GM19193 (cell line): Measurements from ENCODE around the gene BICRAL.

ENCODE experiments used
- POLR2A ChIP-seq: IDR thresholded peaks from 4 replicates; pipeline ENCODE4 v1.6.1; 2011; ENCODE audit not compliant: insufficient read depth, insufficient read length; ENCODE audit errors: extremely low read depth

The BICRAL gene, protein sequence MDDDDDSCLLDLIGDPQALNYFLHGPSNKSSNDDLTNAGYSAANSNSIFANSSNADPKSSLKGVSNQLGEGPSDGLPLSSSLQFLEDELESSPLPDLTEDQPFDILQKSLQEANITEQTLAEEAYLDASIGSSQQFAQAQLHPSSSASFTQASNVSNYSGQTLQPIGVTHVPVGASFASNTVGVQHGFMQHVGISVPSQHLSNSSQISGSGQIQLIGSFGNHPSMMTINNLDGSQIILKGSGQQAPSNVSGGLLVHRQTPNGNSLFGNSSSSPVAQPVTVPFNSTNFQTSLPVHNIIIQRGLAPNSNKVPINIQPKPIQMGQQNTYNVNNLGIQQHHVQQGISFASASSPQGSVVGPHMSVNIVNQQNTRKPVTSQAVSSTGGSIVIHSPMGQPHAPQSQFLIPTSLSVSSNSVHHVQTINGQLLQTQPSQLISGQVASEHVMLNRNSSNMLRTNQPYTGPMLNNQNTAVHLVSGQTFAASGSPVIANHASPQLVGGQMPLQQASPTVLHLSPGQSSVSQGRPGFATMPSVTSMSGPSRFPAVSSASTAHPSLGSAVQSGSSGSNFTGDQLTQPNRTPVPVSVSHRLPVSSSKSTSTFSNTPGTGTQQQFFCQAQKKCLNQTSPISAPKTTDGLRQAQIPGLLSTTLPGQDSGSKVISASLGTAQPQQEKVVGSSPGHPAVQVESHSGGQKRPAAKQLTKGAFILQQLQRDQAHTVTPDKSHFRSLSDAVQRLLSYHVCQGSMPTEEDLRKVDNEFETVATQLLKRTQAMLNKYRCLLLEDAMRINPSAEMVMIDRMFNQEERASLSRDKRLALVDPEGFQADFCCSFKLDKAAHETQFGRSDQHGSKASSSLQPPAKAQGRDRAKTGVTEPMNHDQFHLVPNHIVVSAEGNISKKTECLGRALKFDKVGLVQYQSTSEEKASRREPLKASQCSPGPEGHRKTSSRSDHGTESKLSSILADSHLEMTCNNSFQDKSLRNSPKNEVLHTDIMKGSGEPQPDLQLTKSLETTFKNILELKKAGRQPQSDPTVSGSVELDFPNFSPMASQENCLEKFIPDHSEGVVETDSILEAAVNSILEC

DNA sequence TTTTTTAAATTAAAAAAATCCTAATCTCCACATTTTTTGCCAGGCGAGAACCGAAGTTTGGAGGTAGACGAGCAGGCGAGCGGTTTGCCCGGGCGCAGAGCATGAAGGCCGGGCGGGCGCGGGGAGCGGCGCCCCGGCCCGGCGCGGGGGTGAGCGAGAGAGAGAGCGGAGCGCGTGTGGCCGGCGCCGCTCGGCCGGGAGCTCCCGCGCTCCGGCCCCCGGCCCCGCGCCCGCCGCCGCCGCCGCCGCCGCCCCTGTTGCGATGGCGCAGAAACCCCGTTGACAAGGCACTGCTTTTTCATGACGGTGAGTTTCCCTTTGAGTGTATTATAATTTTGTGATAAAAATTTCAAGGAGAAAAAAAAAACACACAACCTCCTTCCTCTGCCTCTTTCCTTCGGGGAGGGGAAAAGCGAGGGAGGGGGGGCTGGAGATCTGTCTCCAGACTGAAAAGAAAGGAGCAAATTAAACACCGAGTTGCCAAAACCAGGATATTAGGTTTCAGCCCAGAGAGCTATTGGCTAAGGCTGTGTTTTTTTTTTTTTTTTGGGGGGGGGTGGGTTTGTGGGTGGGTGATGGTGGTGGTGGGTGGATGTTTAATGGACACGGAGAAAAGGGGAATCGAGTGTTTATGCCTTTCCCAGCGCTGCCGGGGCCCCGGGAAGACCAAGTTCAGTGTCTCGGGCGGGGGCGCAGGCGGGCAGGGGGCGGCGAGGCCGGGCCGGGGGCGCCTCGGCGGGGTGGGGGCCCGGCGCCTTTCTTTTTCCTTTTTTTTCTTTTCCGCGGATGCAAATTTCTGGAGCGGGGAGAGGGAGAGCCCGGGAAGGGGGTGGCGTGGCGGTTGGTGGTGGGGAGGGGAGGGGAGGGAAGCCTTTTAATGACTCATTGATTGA, at the start of gene BICRAL:
TSS of gene BICRAL (plus strand) at position 257 of the 893 bp plus-strand sequence. CDS start 39,971 bp downstream, outside the sequence.
- peak; percentile 33 for TF ChIP-seq POLR2A

DNA sequence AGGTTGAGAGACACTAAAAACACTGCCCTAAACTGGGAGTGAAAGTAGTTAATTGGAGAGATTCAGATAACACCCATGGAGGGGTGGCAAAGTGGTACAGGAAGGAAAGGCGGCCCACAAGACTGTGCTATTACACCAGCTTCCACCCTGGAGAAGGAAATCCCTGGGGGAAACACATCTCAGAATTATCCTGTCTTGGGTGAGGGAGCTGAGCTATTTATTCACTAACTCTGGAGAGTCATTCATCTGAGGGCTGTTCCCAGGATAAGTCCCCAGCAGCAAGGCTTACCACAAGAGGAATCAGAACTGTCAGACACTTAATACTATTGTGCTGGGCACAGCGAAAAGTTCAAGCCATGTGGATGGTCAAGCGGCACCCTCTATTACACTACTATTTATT, 45.9 kb upstream of the BICRAL start:
- no peak for TF ChIP-seq POLR2A

DNA sequence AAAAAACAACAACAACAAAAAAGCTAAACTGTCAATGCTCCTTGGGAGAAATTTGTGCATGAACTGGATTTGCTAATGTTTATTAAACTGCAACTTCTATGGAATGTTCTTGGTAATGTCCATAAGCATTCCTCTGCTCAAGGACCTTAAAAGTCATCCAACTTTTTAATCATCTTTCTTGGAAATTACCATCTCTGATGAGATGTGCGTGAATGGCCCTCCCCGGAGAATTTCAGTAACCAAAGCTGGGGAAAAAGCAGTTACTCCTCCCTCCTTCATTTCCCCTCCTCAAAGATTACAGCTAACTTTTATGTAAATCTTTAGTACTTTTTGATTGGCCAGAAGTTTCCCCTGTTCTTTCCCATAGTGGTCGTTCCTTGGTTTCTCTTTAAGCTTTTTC, 41.1 kb upstream of the BICRAL start:
- TF ChIP-seq POLR2A, result no peak

DNA sequence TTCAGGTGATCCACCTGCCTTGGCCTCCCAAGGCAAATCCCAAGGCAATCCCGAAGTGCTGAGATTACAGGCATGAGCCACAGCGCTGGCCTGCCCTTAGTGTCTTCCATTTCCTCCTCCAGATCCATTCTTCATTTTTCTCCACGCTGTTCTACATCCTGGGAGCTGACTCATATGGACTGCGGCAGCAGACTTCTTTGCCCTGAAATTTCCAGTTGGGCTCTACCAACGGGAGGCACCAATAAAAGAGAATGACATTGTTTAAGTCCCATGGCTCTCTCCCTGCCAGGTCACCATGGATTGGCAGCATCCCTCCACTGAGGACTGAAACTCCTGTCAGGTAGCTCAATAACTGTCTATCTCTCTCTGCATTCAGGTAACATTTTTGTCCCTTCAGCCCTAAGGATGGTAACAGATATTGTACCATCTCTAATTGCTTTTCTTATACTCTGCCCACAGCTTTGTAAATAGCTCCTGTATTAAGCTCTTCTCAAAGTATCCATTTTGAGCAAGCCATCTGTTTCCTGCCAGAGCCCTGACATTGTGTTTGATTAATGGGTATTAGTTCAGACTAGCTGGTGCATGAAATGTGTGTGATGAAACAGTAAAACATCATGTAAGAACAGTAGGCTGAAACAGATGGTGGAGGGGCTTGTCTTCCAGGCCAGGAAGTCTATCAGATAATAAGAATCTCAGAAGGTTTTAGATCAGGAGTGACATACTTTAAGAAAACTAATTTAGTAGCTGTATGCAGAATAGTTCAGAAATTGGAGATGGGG, 39.5 kb upstream of the BICRAL start:
- no peak for TF ChIP-seq POLR2A

DNA sequence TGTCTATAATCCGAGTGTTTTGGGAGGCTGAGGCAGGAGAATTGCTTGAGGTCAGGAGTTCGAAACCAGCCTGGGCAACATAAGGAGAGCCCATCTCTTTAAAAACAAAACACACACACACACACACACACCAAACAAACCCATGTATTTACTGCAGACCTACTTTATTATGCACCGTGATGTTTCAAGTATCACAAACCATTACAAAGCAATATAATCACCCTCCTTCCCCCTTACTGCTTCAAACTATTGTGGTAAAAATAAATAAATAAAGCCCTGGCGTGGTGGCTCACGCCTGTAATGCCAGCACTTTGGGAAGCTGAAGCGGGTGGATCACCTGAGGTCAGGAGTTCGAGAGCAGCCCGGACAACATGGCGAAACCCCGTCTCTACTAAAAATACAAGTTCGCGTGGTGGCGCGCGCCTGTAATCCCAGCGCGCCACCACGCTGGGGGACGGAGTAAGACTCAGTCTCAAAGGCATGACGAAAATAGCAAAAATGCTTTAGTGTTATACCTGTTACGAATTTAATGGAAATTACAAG, 37.4 kb upstream of the BICRAL start:
- no peak for TF ChIP-seq POLR2A

DNA sequence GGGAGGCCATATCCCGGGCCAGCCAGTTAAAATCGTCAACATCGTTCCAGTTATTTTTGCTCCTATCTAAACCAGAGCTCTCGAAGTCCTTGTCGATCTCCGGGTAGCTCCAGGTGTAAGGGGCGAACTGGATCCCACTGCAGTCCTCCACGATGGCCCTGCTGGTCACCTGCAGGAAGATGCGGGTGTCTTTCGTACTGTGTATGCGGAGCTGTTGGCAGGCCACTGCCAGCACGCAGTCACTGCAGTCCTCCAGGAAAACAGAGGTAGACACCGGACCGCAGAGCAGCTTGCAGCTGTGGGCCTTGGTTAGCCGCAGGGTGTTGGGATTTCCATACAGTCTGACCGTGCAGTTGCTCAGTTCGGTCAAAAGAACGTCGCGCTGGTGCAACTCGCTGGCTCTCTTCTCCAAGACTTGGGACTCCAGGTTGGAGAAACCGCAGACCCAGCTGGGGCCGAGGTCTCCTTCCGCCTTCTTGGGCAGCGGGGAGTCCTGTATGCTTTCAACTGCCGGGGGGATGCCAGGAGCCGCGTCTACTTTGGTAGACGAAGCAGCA, 36.7 kb upstream of the BICRAL start:
- no peak for TF ChIP-seq POLR2A

DNA sequence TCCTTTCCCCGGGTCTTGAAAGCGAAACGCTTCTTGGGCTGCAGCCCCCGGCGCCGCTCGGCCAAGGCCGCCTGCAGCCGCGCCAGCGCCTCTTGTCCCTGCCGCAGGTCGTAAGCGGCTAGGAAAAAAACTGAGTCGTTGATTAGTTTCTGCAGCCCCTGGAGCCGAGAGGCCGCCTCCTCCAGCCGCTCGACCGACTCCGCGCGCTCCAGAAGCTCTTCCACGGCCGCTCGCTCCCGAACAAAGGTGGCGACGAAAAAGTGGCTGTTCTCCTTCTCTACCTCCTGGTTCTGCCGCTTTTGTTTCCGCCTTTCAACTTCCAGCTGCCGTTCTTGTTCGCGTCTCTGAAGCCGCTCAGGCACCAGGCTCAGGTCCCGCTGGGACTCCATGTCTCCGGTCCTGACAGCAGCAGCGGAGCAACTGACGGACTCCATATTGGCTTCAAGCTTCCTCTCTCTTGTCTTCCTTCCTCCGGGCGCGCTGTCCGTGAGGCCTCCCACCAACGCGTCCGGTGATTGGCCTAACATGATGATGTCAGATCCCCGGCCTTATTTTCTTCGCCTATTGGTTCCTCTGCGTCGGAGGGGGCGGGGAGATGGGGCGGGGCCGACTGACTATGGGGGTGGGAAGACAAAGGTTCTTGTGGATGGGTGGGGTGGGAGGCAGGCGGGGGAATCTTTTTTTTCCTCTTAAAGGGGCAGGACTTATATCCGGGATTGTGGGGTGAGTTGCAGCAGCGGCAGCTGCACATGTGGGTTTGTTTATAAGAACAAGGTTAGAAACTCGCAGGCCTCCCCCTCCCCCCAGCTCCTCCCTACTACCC, 36.0 kb upstream of the BICRAL start, which contains the start of gene TBCC:
TSS of gene TBCC (minus strand) at position 464 of the 823 bp plus-strand sequence. CDS start at position 434, 30 bp downstream.
- TF ChIP-seq POLR2A, result peak; percentile 98

DNA sequence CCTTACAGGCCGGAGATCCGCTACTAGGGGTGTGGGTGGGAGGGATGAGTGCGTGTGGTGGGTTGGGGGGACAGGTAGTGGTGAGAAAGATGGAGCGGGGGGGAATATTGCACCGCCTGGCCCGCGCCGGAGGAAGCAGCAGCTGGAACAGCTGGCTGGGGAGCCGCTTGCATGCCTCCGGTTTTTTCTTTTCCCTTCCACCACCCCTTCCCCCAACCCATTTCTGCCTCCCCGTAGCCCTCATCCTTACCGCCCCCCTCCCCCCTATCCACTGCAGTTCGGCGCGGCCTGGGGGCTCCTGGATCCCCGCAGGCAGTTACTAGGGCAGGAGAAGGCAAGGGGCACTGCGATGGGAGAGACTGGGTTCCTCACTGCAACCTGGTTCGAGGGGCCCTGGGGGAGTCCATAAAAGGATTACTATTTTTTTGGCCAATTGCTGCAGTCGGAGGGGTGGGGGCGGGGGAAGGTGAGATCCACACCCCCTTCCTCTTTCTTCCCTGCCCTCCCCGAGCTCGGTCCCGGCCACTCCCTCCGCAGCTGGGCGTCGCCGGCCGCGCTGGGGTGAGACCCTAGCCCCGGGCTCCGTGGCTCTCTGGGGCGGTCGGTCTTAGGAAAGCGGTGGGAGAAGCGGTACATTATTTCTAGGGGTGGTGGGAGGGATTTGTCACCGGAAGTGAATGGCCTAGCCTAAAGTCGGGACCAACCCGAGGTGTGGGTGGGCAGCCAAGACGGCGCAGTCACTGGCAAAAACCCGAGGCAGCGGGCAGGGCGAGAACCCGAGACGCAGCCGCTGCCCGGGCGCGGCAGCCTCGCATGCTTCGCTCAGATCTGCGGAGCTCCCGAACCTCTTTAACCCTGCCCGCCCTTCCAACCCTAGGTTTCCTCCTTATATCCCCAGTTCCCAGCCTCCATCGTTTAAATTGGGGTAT, 35.1 kb upstream of the BICRAL start:
- peak; percentile 86 for TF ChIP-seq POLR2A

DNA sequence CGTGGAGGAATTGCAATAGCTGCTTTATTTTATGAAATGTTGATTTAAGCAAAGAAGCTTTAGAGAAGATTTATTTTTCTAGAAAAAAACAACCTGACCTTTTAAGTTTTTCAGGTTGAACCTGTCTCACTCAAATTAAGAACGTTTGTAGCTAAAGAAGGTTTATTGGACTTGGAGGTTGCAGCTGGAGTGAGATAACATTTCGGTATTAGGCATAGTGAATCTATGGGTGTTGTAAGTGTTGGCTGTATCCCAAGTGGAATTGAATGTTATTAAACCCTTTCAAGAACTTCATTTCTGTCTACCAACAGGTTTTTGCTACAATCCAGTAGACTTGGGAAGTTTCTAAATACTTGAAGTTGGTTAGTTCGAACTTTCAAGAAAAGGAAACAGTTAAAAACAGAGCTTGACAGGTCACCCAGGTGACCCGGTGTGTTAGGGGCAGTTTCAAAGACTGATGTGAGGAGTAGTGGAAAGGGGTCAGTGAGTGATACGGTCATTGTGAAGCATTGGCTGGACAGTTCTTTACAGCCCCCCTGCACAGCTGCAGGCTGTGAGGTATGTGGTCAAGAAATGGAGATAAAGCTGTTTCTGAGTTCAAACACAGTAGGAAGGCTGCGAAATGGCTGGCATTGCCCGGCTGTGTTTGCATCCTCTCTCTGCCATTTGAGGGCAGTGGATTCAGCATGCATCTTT, 33.5 kb upstream of the BICRAL start:
- no peak for TF ChIP-seq POLR2A

DNA sequence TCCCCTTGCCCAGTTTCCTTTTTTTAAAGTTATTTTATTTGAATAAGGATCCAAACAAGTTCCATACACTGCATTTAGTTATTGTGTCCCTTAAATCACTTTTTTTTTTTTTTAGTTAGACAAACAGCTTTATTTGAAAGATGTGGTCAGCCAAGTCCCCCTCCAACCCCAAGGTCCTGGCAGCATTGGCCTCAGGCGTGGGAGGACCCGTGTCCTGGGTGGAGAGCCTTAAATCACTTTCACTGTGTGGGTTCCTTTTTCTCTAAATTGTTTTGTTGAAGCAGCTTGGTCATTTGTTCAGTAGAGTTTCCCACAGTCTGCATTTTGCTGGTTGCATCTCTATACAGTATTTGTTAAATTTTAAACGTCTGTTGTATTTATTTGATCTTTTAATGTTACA, 30.8 kb upstream of the BICRAL start:
- no peak for TF ChIP-seq POLR2A
